Testis (tissue), 3 donors: ENCODE results near the gene ADAM30. TPM values are rescaled to one million over a fixed set of nuclear protein-coding genes. Genes with fewer than 3 reads are reported as not detected.
"Not testable (repeated sequence)": the region's sequence is repeated elsewhere in the genome, so short reads cannot be mapped to it uniquely, and the experiment has no call there.

Source experiments
- DNase-seq: peaks from one replicate; pipeline ENCODE4 v3.0.0-alpha.2; 2019
- H3K27ac ChIP-seq, 2 donors: fragments of 200-600 bp; sonication (generic); one replicate each; pipeline ENCODE4 v1.5.1; 2019
- H3K27me3 ChIP-seq: fragments of 200-600 bp; sonication (generic); one replicate; pipeline ENCODE4 v1.5.1; 2019
- H3K36me3 ChIP-seq: fragments of 200-600 bp; sonication (generic); one replicate; pipeline ENCODE4 v1.5.1; 2017; ENCODE audit warnings: low read depth; ENCODE audit errors: missing control alignments
- H3K4me1 ChIP-seq: fragments of 200-600 bp; sonication (generic); one replicate; pipeline ENCODE4 v1.5.1; 2019
- H3K4me3 ChIP-seq, 2 donors: fragments of 200-600 bp; sonication (generic); one replicate each; pipeline ENCODE4 v1.5.1; 2017 to 2019
- H3K9me3 ChIP-seq: fragments of 200-600 bp; sonication (generic); one replicate; pipeline ENCODE4 v1.5.1; 2017
- POLR2A ChIP-seq: fragments of 450-650 bp; IDR thresholded peaks from one replicate; pipeline ENCODE4 v1.6.1; 2017; ENCODE audit warnings: antibody characterized with exemption, mild to moderate bottlenecking, moderate library complexity
- WGBS, 2 donors: methylation state at CpG; one replicate each; pipeline ENCODE4 v1.1.5; 2018; 5-methylcytosine and 5-hydroxymethylcytosine counted together
- intact Hi-C: fragments of 100-400 bp; cut with DNase I; formaldehyde crosslinking; loops from one replicate; pipeline ENCODE4 v1.15.1; 2023; ENCODE audit warnings: low total_unique reads
- polyA plus RNA-seq: library from polyadenylated mRNA; stranded (reverse); fragments of 350-450 nt; fragmentation: Illumina TruSeq; extraction: RNeasy Lipid Tissue Mini Kit (QIAGEN cat#74804); gene quantifications from one replicate; pipeline ENCODE4 v1.2.3, GENCODE V29; 2014; ENCODE audit warnings: low read depth, low replicate concordance; ENCODE audit not compliant: insufficient read depth
- total RNA-seq, 2 donors: library from RNA; depleted of rRNA; stranded (reverse); fragments of >200 nt; gene quantifications; one replicate each; pipeline ENCODE4 v1.2.3, GENCODE V29; 2016
- TF ChIP-seq, protein P1 (sequence below), 3 experiments: fragments of 450-650 bp in 2 of 3; fragments of 200-600 bp in 1 of 3; sonication (generic) in 1 of 3; IDR thresholded peaks; one replicate each; pipeline ENCODE4 v1.5.1; 2016 to 2019; ENCODE audit warnings: antibody characterized with exemption in 3 of 3, mild to moderate bottlenecking in 2 of 3, moderate library complexity in 1 of 3

The ADAM30 gene
- total and polyA plus RNA-seq, 3 donors from 2014 or later = 9.5 to 52.6 (median 13.1) TPM

DNA sequence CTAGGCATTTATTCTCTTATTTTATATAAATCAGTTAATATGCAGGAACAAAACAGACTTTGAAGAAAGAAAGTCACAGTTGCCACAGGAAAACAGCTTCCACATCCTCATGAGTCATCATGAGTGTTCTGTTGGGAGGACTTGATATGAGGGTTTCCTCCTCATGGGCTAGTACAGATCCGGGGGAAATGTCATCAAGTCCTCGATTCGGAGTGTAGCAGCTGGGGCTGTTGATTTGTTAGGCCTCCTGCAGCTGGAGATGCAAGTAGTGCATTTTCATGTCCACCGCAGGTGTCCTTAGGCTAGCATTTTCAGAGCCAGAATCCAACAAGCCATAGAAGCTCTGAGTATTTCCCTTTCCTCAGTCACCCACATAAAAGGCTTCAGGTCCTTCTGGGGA is 36.7 kb downstream of the ADAM30 start:
- no peak for DNase-seq
- Histone ChIP-seq H3K27ac (no peak overlapping the region), H3K36me3 (no peaks in the 10 kb centered on the region), H3K4me3 (no peak overlapping the region), H3K9me3 (no peaks in the 10 kb centered on the region), H3K27me3 (no peaks in the 10 kb centered on the region), H3K4me1 (no peaks in the 10 kb centered on the region)
- no peak for TF ChIP-seq POLR2A
- TF ChIP-seq, protein P1, sequence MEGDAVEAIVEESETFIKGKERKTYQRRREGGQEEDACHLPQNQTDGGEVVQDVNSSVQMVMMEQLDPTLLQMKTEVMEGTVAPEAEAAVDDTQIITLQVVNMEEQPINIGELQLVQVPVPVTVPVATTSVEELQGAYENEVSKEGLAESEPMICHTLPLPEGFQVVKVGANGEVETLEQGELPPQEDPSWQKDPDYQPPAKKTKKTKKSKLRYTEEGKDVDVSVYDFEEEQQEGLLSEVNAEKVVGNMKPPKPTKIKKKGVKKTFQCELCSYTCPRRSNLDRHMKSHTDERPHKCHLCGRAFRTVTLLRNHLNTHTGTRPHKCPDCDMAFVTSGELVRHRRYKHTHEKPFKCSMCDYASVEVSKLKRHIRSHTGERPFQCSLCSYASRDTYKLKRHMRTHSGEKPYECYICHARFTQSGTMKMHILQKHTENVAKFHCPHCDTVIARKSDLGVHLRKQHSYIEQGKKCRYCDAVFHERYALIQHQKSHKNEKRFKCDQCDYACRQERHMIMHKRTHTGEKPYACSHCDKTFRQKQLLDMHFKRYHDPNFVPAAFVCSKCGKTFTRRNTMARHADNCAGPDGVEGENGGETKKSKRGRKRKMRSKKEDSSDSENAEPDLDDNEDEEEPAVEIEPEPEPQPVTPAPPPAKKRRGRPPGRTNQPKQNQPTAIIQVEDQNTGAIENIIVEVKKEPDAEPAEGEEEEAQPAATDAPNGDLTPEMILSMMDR (IDR thresholded peaks at IDR 0.05) = no peak
- WGBS, 2 donors = 73 to 82% methylated on average over 4 of the region's 4 CpGs
- intact Hi-C loops = no loop called here

- DNase-seq, H3K9me3 ChIP-seq, H3K4me3 ChIP-seq, intact Hi-C loops, H3K27me3 ChIP-seq, H3K36me3 ChIP-seq, H3K27ac ChIP-seq, H3K4me1 ChIP-seq: not testable (repeated sequence)
- WGBS, 2 donors = 64 to 72% methylated on average over 4 of the region's 4 CpGs
These were observed 37.6 kb downstream of the ADAM30 start for GRCh38 chr1:119858556-119859214.

GRCh38 chr1:119858126-119858525 is 38.2 kb downstream of the ADAM30 start:
- H3K4me1 ChIP-seq = no peaks in the 10 kb centered on the region
- no peaks in the 10 kb centered on the region for H3K27me3 ChIP-seq
- no peak for DNase-seq
- no peak for TF ChIP-seq POLR2A
- TF ChIP-seq, protein P1 (IDR thresholded peaks at IDR 0.05) = no peak
- 51 to 70% methylated on average over 2 of the region's 2 CpGs for WGBS, 2 donors
- no peaks in the 10 kb centered on the region for H3K9me3 ChIP-seq
- no peak overlapping the region for H3K27ac ChIP-seq
- H3K4me3 ChIP-seq = no peak overlapping the region
- H3K36me3 ChIP-seq = no peaks in the 10 kb centered on the region
- intact Hi-C loops = no loop called here

DNA sequence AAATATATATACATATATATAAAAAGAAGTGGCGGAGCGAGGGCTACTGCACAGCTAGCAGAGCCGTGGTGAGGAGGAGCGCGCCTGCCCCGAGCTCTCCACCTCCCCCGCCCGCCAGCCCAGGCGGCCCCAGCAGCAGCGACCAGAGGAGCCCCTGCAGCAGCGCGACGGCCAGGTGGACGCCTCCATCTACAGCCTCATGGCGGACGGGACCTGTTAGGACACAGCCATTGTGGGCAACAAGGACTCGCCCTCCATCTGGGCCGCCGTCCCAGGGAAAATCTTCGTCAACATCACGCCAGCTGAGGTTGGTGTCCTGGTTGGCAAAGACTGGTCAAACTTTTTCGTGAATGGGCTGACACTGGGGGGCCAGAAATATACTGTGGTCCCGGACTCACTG is 43.2 kb downstream of the ADAM30 start:
- peak overlapping the region; percentile 12 to 16 for H3K4me3 ChIP-seq
- intact Hi-C loops = no loop called here
- TF ChIP-seq POLR2A = no peak
- TF ChIP-seq, protein P1 (IDR thresholded peaks at IDR 0.05) = no peak
- 77 to 78% methylated on average over 22 to 23 of the region's 23 CpGs for WGBS, 2 donors
- no peaks in the 10 kb centered on the region for H3K27me3 ChIP-seq
- DNase-seq = peak; percentile 17
- H3K4me1 ChIP-seq = no peaks in the 10 kb centered on the region
- no peaks in the 10 kb centered on the region for H3K9me3 ChIP-seq
- H3K36me3 ChIP-seq = no peaks in the 10 kb centered on the region
- H3K27ac ChIP-seq = no peak overlapping the region

DNA sequence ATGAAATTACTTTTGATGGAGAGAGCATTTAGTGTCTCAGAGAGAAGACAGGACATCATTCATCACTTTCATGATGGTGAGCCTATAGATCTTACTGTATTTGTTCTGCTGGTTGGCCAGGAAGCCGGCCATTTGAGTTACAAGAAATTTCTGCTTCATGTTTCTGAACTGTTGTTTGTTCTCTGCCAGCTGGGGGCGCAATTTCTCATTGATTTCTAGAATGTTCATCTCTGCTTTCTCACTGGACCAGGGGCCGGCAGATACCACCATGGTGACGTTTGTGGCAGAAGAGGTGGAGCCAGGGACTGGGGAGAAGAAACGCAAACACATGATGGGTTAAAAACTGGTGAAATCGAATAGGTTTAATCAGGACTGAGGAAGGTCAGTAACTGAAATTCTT is 52.1 kb downstream of the ADAM30 start:
- 61 to 68% methylated on average over 6 of the region's 6 CpGs for WGBS, 2 donors
- H3K9me3 ChIP-seq, DNase-seq, H3K27ac ChIP-seq, H3K27me3 ChIP-seq, H3K4me1 ChIP-seq, H3K4me3 ChIP-seq, H3K36me3 ChIP-seq, intact Hi-C loops: not testable (repeated sequence)

Other genes starting within 250 kb of the ADAM30 start
- gene ZNF697, start 248.2 kb downstream of the ADAM30 start, total RNA-seq = 10 to 100 TPM; 14.8 to 22.5 TPM
- 9.1 TPM for gene ZNF697, start 248.2 kb downstream of the ADAM30 start, polyA plus RNA-seq
- gene PHGDH, start 184.6 kb downstream of the ADAM30 start, total RNA-seq = 100 to 1,000 TPM in 1 of 2 donors, 10 to 100 TPM in 1; 85.3 to 161 TPM
- 131 TPM for gene PHGDH, start 184.6 kb downstream of the ADAM30 start, polyA plus RNA-seq
- 10 to 100 TPM in 1 of 2 donors, 1 to 10 TPM in 1; 2.5 to 43.6 TPM for gene HMGCS2, start 127.6 kb downstream of the ADAM30 start, total RNA-seq
- gene HMGCS2, start 127.6 kb downstream of the ADAM30 start, polyA plus RNA-seq = 93.7 TPM
- gene REG4, start 85.1 kb downstream of the ADAM30 start, total RNA-seq = 1 to 10 TPM in 1 of 2 donors, under 1 TPM in 1; 0.16 to 1.9 TPM
- gene REG4, start 85.1 kb downstream of the ADAM30 start, polyA plus RNA-seq = 6.3 TPM
- 100 to 1,000 TPM; 173 to 256 TPM for gene NOTCH2, start 173.1 kb upstream of the ADAM30 start, total RNA-seq
- gene NOTCH2, start 173.1 kb upstream of the ADAM30 start, polyA plus RNA-seq = 77.8 TPM